ENCODE measurements around the gene SRP72. TPM values are rescaled to one million over a fixed set of nuclear protein-coding genes. Genes with fewer than 3 reads are reported as not detected.

SRP72 gene
- total RNA-seq, 6 experiments from 2014 or later = 41.3 to 54.8 (median 46.6) TPM

GRCh38 chr4:56475917-56476316 is 8.5 kb downstream of the SRP72 start:
- ATAC-seq = no peak
- peaks cover 5 to 81% (median 43%) of the 10 kb centered on the region in 4 donors for H3K36me3 ChIP-seq
- 88% methylated on average over 2 of the region's 2 CpGs for WGBS (ENCODE audit: insufficient coverage, low coverage, low lambda C conversion rate, missing lambda C conversion rate)

DNA sequence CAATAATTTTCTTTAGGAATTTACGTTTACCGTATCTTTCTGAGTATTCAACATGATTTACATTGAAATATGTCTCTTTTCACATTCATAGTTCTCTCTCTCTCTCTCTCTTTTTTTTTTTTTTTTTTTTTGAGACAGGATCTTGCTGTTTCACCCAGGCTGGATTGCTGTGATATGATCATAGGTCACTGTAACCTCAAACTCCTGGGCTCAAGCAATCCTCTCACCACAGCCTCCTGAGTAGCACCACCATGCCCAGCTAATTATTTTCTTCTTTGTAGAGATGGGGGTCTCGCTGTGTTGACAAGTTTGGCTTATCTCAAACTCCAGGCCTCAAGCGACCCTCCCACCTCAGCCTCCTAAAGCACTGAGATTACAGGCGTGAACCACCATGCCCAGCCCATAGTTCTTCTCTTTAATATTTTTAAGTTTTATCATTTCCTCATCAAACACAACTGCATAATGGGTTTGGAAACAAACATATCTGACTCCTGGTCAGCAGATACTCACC is 9.8 kb downstream of the SRP72 start:
- Histone ChIP-seq H3K27me3 (no peaks in the 10 kb centered on the region), H3K4me1 (no peaks in the 10 kb centered on the region), H3K9me3 (no peaks in the 10 kb centered on the region), H3K4me3 (no peak overlapping the region), H3K36me3 (peaks cover 5 to 75% (median 41%) of the 10 kb centered on the region in 4 donors), H3K27ac (no peak overlapping the region)
- no peak for TF ChIP-seq CTCF (IDR thresholded peaks at IDR 0.05)
- no peak for TF ChIP-seq POLR2A (IDR thresholded peaks at IDR 0.05)
- 91% methylated on average over 5 of the region's 5 CpGs for WGBS (ENCODE audit: insufficient coverage, low coverage, low lambda C conversion rate, missing lambda C conversion rate)
- intact Hi-C loops (cut with DNase I) = no loop called here
- ATAC-seq (no peak), DNase-seq (no peak)

More at GRCh38 chr4:56475917-56476316, 8.5 kb downstream of the SRP72 start:
- TF ChIP-seq POLR2A (IDR thresholded peaks at IDR 0.05) = no peak
- no peak for TF ChIP-seq CTCF (IDR thresholded peaks at IDR 0.05)
- Histone ChIP-seq H3K27me3 (no peaks in the 10 kb centered on the region), H3K9me3 (no peaks in the 10 kb centered on the region), H3K4me1 (no peaks in the 10 kb centered on the region), H3K27ac (no peak overlapping the region), H3K4me3 (no peak overlapping the region)
- DNase-seq = no peak
- intact Hi-C loops (cut with DNase I) = no loop called here

GRCh38 chr4:56480691-56481090 is 13.3 kb downstream of the SRP72 start:
- 87% methylated on average over 3 of the region's 3 CpGs for WGBS (ENCODE audit: insufficient coverage, low coverage, low lambda C conversion rate, missing lambda C conversion rate)
- Histone ChIP-seq H3K4me1 (no peaks in the 10 kb centered on the region), H3K36me3 (peaks cover 12 to 80% (median 31%) of the 10 kb centered on the region in 4 donors), H3K4me3 (no peak overlapping the region), H3K9me3 (no peaks in the 10 kb centered on the region), H3K27me3 (no peaks in the 10 kb centered on the region), H3K27ac (no peak overlapping the region)
- intact Hi-C loops (cut with DNase I) = no loop called here
- ATAC-seq (no peak), DNase-seq (no peak)
- TF ChIP-seq CTCF (IDR thresholded peaks at IDR 0.05) (no peak), POLR2A (IDR thresholded peaks at IDR 0.05) (no peak)

DNA sequence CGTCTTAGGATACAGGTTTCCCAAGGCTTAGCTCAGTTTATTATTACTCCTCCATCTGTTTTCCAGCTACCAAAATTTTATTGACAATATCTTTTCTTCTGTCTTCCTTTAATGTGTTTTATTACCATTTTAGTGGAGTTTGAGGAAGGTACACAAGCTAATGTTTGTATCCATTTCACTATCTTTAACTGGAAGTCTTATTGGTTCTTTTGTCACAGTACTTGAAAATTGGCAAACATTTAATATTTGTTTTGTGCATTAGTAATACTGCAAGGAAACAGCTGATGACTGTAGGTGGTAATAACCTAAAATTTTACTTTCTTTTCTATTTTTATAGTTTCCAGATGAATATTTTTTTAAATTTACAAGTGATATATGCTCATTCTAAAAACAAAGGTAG is 28.8 kb downstream of the SRP72 start:
- H3K27ac ChIP-seq = no peak overlapping the region
- DNase-seq (no peak), ATAC-seq (no peak)
- intact Hi-C loops (cut with DNase I) = no loop called here
- TF ChIP-seq POLR2A (IDR thresholded peaks at IDR 0.05) (no peak), CTCF (IDR thresholded peaks at IDR 0.05) (no peak)
- 100% methylated on average over 1 of the region's 1 CpG for WGBS (ENCODE audit: insufficient coverage, low coverage, low lambda C conversion rate, missing lambda C conversion rate)
- H3K9me3 ChIP-seq = no peaks in the 10 kb centered on the region
- no peaks in the 10 kb centered on the region for H3K27me3 ChIP-seq
- H3K4me1 ChIP-seq = no peaks in the 10 kb centered on the region
- peaks cover 0 to 52% (median 17%) of the 10 kb centered on the region in 4 donors for H3K36me3 ChIP-seq
- H3K4me3 ChIP-seq = no peak overlapping the region

All from right lobe of liver (tissue), 6 donors.